GM19438 (cell line): ENCODE results near the gene RETSAT.
"Not testable (repeated sequence)": the region's sequence is repeated elsewhere in the genome, so short reads cannot be mapped to it uniquely, and the experiment has no call there.

ENCODE experiments used
- ATAC-seq: cut with Tn5 transposase; IDR thresholded peaks from one replicate; pipeline ENCODE4 v1.9.1; 2021; ENCODE audit warnings: low read depth; ENCODE audit not compliant: unreplicated experiment

RETSAT gene

DNA sequence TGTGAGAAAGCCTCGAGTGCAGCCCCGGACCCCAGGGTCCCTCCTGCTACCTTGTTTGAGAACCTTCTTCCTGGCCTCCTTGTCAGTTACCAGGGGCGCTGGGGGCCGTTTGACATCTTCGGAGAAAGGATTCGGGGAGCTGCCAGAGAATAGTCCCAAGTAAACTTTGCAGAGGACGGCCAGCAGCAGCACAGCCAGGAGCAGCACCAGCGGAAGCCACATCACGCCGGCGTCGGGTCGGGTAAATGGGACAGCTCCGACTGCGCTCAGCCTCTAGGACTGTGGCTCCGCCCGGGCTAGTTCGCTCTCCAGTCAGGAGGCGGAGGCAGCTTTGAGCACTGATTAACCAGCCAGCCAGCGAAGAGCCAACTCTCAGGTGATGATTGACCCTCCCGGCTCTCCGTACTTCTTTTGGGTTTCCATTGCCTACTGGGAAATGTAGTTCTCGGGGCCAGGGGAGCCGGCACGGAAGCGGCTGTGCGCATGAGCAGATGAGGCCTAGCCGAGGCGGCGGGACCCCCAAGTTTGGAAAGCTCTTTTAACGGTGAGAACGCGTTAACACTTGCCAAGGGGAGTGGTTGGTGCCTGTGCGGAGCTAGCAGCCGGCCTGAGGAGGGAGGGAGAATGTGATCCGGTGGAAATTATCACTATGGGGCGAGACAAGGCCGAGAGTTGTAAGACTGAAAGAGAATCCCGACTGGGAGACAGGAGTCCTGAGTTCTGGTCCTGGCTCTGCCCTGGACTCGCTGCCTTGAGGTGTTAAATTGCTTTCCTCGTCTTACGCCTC lies at the start of gene RETSAT, which contains the start of gene ELMOD3:
Gene RETSAT, minus strand, starts transcription at position 243 of the 787 bp plus-strand sequence. Its CDS starts 21 bp downstream, at position 222.
Gene ELMOD3, plus strand, starts transcription at position 484 of the 787 bp plus-strand sequence. CDS start 2,430 bp downstream, outside the sequence.
- peak; percentile 97 for ATAC-seq

DNA sequence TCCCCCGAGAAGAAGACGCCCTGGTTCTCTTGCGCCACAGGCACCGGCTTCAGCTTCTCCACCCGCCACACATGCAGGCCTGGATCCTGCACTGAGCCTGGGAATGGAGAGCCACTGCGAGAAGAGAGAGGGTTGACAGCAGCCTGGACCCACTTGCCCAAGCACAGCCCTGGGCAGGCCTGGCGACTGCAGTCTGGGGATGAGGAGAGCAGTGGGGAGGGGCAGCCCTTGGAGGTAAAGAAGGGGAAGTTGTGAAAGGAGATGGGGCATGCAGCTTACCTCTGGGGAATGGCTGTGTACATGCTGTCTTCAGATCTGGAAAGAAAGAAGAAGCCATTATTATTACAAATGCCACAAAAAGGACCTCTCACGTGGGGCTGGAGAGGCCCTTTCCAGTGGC lies 47.5 kb upstream of the RETSAT start:
- no peak for ATAC-seq

DNA sequence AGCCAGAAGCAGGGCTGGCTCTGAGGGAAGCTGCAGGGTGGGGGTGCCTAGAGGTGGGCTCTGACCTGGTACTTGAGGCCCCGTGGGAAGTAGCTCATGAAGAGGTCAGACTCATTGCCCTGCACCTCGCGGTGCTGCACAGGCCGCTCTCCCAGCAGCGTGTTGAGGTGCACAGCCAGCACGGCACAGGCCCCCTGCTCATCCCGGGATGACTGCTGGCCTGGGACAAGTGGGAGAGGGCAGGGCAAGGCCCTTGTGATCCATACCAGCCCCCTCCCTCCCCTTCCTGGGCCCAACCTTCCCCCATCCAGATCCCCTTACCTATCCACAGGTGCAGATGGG lies 47.1 kb upstream of the RETSAT start:
- no peak for ATAC-seq

DNA sequence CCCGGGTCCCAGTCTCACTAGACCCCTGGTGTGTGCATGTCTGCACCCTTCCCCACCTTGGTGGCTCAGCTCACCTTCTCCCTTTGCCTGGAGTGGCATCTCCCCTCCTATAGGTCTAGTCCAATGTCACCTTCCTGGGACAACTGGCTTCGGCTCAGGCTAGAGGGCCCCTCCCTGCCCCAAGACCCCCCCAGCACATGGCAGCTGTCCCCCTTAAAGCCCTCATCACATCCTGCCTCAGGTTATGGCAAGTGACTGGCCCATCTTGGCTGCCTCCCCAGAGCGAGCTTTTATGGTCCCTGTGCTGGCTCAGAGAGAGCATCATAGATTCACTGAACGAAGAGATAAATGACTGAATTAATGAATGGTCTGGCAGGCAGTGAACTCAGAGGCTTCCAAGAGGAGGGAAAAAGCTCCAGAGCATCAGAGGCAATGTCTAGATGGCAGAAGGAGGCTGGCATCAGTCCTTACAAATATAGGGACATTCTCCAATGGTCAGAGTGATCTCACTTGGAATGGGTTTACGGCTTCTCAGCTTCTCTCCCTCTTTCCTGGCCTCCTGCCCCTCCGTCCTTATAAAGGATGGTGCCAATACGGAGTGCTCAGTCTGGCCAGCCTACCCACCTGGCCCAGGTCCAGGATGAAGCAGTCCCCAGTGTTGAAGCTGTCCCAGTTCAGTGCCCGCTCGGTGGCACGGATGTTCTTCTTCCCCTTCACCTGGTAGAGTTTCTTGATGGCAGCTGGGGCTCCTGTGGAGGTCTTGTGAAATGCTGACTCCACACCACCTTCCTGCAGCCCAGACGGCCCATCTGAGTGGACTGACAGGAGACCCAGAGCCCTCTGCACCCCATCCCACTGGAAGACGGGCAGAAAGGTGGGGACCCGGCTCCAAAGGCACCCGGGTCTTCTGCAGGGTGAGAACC lies 46.5 kb upstream of the RETSAT start:
- ATAC-seq, result no peak

DNA sequence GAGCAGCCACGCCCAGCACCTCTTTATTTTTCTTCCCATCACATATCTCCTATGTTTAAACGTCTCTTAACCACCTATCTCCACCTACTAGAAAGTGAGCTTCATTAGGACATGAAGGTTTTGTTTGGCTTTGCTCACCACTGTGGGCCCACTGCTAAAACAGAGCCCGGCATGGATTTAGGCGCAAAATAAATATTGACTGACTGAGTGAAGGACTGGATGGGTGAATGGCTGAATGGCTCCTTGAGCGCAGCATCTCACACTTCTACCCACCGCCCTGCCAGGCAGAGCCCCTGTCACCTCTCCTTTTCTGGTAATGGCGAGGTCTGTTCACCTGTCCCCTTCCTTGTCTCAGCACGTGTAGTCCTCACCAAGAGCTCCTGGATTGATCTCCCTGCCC lies 45.7 kb upstream of the RETSAT start:
- no peak for ATAC-seq

DNA sequence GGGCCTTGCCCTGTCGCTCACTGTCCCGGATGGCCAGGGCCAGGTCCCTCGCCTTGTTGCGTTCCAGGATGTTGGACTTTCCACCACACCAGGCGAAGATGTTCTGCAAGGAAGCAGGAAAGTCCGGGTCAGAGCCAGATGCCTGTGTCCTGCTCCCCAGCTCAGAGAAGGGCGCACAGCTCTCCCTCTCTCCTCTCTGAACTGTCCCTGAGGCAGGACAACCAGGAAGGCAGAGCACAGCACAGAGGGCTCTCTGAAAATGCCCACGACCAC lies 44.8 kb upstream of the RETSAT start:
- no peak for ATAC-seq

DNA sequence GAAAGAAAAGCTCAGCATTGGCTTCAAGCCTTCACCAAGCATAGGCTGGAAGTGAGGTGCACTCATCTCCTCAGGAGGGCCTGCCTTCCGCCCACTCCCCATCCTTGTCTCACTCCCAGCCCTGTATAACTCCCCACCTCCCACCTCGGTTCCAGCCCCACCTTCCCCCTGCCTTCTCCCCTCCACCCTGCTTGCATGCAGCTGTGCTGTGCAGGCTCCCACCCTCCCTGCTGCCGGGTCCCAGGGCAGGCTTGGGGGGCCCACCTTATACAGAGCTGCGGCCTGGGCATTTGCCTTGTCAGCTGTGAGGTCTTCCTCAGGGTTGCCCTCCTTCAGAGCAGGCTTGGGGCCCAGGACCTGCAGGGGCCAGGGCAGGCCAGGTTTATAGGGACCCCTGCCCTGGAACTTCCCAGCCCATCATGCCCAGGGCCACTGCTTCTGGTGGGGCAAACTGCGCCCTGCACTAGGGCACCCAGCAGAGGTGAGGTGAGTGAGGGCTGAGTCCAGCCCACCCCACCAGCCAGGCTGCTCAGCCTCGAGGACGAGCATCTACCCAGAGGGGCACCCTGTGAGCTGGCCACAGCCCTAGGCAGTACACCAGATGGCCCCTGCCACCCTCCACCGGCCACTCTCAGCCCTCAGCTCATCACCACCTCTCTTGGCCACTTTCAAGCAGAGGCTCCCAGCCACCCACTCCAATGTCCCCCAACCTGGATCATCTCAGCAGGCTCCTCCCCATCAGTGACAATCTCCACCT lies 44.3 kb upstream of the RETSAT start:
- no peak for ATAC-seq

DNA sequence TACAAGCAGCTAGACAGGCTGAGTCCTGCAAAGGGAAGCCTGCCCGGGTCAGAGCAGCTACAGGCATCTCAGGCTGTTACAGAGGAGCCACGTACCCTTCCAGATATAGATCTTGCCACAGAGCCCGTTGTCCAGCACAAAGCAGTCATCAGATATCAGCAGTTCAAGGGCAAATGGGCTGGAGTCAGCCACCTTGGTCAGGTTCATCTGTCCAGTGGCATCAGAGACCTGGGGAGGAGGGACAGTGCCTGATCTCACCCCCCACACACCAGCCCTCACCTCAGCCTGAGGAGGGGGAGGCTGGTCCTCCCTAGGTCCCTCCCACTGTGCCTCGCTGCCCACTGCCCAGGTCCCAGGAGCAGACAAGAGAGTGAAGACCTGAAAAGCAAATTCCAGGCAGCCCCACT lies 43.6 kb upstream of the RETSAT start:
- ATAC-seq, result no peak

DNA sequence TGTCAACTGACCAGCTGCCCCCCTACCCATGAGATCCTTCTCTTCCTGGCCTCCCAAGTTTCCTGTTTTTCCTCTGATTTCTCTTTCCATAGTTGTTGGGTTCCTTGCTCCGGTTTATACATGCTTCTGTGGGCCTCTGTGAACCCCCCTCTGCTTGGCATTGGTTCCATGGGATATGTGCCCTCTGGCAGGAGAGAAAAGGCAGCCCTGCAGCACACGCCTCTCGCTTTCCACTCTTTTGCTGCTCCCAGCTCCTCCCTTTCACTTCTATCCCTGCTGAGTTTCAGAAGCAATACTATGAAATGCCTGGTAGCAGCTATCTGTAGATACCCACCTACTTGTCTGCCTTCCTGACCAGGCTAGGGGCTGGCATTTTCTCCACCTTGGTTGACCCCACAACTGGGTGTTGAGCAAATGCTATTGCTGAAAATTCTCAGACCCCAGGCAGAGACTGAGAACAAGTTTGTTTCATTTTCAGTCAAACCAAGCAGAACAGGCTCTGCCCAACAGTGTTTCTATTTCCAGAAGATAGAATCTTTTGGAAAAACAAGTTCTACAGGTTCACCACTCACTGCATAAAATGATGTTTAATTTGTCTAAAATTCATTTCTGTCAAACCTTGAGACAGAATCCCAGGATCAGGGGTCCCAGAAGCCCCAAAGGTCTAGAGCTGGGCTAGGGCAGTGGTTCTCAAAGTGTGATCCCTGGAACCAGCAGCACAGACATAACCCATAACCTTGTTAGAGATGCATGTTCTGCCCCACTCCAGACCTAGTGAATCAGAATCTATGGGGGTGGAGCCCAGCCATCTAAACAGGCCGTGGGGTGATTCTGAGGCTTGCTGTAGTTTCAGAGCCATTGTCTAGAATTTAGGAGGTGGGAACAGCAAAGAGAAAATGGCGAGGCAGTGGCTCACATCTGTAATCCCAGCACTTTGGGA lies 42.5 kb upstream of the RETSAT start:
- no peak for ATAC-seq

DNA sequence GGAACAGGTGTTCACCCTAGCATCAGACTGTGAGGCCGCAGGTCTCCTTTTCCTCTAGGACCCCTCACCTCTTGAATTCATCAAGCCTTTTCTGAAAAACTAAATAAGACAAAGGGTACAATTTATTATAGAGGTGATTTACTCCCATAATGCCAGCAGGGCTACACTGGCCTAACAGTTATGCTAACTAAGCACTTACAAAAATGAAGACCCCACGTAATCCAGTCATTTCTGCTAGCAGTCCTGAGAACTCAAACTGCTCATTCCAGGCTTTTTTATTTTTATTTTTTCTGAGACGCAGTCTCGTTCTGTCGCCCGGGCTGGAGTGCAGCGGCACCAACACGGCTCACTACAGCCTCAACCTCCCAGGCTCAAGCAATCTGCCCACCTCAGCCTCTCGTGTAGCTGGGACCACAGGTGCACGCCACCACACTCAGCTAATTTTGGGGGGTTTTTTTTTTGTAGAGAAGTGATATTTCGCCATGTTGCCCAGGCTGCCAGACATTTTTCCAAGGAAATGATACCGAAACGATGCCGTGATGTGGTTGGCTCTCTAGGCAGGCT lies 41.7 kb upstream of the RETSAT start:
- ATAC-seq, result no peak

DNA sequence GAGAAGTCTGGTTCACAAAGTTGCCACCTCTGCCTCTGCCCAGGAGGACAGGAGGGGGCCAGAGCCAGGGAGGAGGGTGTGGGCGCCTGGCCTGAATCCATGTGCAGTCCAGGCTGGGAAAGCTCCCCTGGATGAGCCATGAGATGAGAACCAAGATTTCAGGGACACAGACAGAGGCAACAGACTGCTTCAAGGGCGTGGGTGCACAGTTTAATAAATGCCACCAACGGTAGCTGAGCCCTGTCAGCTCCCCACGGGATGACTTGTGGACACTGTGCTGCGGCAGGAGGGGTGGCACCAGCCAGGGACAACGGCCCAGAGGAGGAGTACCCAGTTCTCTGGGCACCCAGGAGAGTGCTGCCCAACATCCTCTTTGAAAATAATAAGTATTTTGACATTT lies 40.6 kb upstream of the RETSAT start:
- ATAC-seq, result no peak

DNA sequence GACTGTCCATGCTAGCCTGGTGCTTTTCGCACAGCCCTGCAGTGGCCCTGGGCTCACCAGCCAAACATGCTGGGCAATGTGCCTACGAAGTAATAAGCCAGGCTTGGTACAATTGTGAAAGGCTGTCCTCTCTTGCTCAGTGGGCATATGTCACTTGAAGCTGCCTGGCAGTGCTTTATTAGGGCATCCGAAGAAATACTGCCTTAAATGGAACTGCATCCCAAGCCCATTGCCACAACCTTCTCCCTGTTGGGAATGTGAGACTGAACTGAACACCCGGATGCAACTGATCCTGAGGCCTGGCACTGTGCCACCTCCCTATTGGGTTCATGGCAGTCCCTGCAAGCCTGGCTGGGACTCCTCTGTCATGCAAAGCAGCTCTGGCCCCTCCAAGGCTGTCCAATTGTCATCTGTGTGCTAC lies 39.9 kb upstream of the RETSAT start:
- ATAC-seq, result no peak

DNA sequence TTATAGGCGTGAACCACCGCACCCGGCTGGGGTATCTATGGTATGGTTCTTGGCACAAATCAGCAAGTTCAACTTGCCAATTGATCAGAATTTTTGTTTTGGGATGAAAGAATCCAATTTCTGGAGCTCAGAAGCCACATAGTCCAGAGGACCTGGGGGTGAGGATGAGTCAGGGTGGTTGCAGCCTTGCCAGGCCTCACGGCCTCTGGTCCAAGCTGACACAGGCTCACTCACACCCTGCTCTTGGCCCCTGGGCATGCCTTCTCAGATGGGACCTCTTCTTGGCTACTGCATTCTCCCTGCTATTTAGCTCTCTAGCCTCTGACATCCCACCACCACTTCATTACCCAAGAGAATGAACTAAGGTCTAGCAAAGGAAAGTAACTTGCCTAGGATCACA lies 39.5 kb upstream of the RETSAT start:
- no peak for ATAC-seq

DNA sequence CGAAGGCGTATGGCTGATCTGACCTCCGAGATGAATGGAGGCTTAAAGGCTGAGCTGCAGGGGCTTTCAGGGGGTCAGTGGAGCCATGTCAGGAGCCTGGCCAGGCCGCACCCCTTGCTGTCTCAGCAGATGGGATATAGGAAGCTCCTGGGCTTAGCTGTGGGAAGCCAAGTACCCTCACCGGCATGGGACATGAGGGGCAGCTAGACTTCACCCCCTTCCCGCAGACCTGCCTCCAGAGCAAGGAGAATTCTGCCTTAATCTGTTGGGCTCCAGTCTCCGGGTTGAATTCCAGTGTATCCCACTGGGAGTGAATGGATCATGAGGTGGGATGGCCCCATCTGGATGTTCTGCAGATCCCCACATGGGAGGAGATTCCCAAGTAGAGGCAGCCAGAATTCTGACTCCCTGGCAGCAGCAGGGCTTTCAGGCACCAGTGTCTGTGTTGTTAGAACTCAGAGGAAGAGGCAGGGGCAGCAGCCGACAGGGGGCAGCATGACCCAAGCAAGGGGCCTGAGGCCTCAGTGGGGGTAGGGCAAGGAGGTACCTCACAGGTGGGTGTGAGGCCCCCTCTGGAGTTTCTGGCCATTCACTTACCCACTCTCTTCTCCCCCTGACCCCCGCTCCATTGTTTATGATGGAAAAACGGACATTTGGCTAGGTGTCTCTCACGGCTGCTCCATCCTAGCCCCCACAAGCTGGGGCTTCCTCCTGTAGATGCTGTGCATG lies 36.8 kb upstream of the RETSAT start:
- no peak for ATAC-seq

DNA sequence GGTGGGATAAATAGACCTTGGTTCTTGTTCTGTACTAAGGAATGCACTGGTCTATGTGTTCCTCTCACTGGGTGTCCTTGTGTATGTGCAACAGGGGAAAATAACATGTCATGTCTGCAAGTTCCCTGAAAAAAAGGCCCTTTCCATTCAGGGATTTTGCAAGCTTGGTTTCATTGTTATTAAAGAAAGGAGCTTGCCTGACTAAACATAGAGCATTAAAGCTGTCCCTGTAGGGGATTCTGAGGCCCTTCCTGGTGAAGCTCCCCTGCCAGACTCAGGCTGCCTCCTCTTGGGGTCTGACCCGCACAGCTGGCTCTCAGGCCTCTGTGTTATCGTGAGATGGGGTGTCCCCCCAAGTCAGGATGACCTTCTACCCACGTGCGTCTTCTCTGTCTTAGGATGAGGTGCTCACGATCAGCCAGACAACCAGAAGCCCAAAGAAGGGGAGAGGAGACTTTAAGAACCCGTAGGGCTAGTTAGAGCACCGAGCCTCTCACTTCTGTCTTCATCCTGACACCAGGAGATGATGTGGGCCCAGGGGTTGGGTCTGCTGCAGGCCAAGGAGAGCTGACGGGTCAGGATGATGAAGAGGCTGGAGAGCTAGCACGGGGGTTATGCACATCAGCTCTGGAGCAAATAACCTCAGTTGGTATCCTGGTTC lies 34.7 kb upstream of the RETSAT start:
- no peak for ATAC-seq

DNA sequence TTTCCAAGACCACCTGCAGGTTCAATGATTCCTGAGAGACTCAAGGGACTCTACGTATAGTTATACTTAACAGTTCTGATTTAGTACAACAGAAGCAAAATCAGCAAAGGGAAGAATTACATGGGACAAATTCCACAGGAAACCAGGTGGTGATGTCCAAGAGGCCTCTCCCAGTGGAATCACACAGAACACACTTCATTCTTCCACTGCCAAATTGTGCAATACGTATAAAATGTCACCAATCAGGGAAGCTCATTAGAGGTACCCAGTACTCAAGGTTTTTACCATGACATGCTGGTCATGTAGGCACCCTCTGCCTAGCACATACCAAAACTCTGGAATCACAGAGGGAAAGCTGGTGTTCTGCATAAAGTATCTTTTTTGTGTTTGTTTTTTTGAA lies 33.4 kb upstream of the RETSAT start:
- ATAC-seq, result no peak

DNA sequence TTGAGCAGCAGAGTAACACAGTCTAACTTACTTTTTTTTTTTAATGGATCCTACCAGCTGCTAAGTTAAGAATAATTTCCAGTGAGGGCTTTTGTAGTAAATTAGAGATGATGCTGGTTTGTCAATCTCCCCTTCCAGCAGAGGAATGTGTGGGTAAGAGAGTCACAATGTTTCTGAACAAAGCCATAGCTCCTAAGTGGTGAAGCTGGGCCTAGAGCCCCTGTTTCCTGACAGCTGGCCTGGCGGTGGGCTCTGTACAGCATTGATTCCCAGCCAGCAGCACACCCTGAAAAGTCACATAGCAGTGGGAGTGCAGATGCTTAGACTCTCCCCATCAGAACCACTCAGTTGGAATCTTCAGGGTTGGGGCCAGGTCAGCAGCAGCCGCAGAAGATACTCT lies 31.4 kb upstream of the RETSAT start:
- no peak for ATAC-seq

DNA sequence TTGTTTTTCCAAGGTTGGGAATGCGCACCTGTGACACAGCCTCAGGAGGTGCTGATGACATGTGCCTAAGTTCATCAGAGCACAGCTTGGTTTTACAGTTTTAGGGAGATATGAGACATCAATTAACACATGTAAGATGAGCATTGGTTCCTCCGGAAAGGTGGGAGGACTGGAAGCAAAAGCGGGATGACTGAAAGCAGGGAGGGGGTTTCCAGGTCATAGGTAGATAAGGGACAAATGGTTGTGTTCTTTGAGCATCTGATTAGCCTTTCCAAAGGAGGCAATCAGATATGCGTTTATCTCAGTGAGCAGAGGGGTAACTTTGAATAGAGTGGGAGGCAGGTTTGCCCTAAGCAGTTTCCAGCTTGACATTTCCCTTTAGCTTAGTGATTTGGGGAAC lies 29.5 kb upstream of the RETSAT start:
- no peak for ATAC-seq

DNA sequence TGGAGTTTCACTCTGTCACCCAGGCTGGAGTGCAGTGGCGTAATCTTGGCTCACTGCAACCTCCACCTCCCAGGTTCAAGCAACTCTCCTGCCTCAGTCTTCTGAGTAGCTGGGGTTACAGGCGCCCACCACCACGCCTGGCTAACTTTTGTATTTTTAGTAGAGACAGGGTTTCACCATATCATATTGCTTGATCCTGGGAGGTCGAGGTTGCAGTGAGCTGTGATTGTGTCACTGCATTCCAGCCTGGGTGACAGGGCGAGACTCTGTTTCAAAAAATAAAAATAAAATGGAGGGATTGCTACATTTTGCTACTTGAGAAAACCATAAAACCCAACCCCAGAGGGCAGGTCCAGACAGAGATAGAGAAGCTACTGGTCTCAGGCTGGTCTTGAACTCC lies 28.8 kb upstream of the RETSAT start:
- ATAC-seq, result not testable (repeated sequence)
